ENCODE measurements around the gene TCP1. TPM values are rescaled to one million over a fixed set of nuclear protein-coding genes. Genes with fewer than 3 reads are reported as not detected.

TCP1 gene
- total and polyA plus RNA-seq, 2 of the 13 experiments (the other 11 are each of a cell fraction or from before 2014, with no cell fraction given) = 116 to 553 TPM

GRCh38 chr6:159761873-159762680 is 27.3 kb downstream of the TCP1 start, which contains the start of gene ACAT2 (continued):
- TF ChIP-seq THAP9 (CRISPR knock-in tag; IDR thresholded peaks at IDR 0.05; ENCODE audit: borderline replicate concordance) (peak; percentile 85; the same call in 1 of the 2 replicates), ZNF775 (CRISPR knock-in tag; IDR thresholded peaks at IDR 0.05; ENCODE audit: borderline replicate concordance) (no peak; the same call in 1 of the 2 replicates), ZMAT3 (CRISPR knock-in tag; conservative IDR thresholded peaks at IDR 0.05) (peak; percentile 91), ATM (IDR thresholded peaks at IDR 0.05; ENCODE audit: borderline replicate concordance) (no peak), GATA4 (IDR thresholded peaks at IDR 0.05; ENCODE audit: borderline replicate concordance, low read depth) (no peak), ZNF670 (CRISPR knock-in tag; IDR thresholded peaks at IDR 0.05; ENCODE audit: borderline replicate concordance) (peak; percentile 97), PHB2 (IDR thresholded peaks at IDR 0.05; ENCODE audit: partially characterized antibody) (no peak), SRSF1 (optimal IDR thresholded peaks at IDR 0.05; ENCODE audit: low read depth, low read length) (peak; percentile 75), ZBTB21 (CRISPR knock-in tag; IDR thresholded peaks at IDR 0.05) (no peak), MLX (CRISPR knock-in tag; IDR thresholded peaks at IDR 0.05) (no peak), EEA1 (CRISPR knock-in tag; IDR thresholded peaks at IDR 0.05; ENCODE audit: borderline replicate concordance) (peak; percentile 80; the same call in 1 of the 2 replicates), ZIK1 (CRISPR knock-in tag; IDR thresholded peaks at IDR 0.05; ENCODE audit: borderline replicate concordance, low read depth) (peak; percentile 58; the same call in 1 of the 2 replicates), SKI (IDR thresholded peaks at IDR 0.05; ENCODE audit: partially characterized antibody) (peak; percentile 15), HHEX (CRISPR knock-in tag; IDR thresholded peaks at IDR 0.05) (no peak), NFKB2 (CRISPR knock-in tag; IDR thresholded peaks at IDR 0.05; ENCODE audit: borderline replicate concordance) (peak; percentile 89; the same call in 1 of the 2 replicates), TOE1 (CRISPR knock-in tag; IDR thresholded peaks at IDR 0.05) (peak; percentile 46), SIN3A (IDR thresholded peaks at IDR 0.05; ENCODE audit: borderline replicate concordance, low read depth, low read length) (peak; percentile 92), SALL1 (CRISPR knock-in tag; IDR thresholded peaks at IDR 0.05) (peak; percentile 72), FUBP1 (CRISPR knock-in tag; IDR thresholded peaks at IDR 0.05; ENCODE audit: borderline replicate concordance) (peak; percentile 87; the same call in 1 of the 2 replicates), ZNF83 (CRISPR knock-in tag; IDR thresholded peaks at IDR 0.05; ENCODE audit: borderline replicate concordance) (no peak; the same call in 1 of the 2 replicates), ZNF446 (CRISPR knock-in tag; IDR thresholded peaks at IDR 0.05) (no peak), ZNF770 (CRISPR knock-in tag; IDR thresholded peaks at IDR 0.05) (peak; percentile 11; the same call in 1 of the 2 replicates)

Measured in HepG2 (cell line).